ENCODE measurements around the gene ZNF747. TPM values are rescaled to one million over a fixed set of nuclear protein-coding genes. Genes with fewer than 3 reads are reported as not detected.

ZNF747 gene
- total RNA-seq, 2 donors from 2014 or later = 9.8 to 11.7 TPM

DNA sequence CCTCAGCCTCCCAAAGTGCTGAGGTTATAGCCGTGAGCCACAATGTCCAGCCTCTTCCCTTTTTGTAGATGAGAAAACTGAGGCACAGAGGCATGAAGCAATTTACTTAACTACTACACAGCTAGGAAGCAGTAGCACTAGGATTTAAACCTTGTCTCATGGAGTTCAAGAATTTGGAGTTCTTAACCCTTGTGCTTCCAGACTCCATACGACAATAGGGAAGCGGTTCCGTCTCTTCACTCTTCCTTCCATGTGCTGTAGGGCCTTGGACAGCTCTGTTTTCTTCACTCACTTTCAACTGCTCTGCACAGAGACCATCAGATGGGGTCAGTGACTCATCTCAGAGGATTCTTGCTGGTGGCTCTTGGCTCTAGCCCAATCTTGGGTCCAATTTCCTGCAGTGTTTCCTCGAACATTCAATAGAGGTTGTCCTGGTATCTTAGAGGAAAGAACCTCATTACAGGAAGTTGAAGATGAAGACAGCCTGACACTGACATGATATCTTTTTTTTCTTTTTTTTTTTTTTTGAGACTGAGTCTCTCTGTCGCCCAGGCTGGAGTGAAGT is 42.8 kb downstream of the ZNF747 start:
- peak; percentile 55 for ATAC-seq
- DNase-seq = peak in 1 of 2 donors; percentile 35
- intact Hi-C loops (cut with DNase I, micrococcal nuclease) = no loop called here

DNA sequence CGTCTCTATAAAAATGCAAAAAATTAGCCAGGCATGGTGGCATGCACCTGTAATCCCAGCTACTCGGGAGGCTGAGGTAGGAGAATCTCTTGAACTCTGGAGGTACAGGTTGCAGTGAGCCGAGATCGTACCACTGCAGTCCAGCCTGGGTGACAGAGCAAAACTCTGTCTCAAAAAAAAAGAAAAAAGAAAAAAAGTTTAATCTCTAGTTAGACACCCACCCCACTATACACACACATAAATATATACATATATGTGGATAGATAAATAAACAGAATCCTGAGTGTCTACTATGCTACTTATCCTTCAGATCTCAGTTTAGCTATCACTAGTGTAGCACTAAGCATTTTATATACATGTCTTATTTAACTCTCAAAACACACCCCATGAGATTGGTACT is 43.4 kb downstream of the ZNF747 start:
- intact Hi-C loops (cut with DNase I, micrococcal nuclease) = no loop called here
- DNase-seq = no peak
- ATAC-seq = no peak

DNA sequence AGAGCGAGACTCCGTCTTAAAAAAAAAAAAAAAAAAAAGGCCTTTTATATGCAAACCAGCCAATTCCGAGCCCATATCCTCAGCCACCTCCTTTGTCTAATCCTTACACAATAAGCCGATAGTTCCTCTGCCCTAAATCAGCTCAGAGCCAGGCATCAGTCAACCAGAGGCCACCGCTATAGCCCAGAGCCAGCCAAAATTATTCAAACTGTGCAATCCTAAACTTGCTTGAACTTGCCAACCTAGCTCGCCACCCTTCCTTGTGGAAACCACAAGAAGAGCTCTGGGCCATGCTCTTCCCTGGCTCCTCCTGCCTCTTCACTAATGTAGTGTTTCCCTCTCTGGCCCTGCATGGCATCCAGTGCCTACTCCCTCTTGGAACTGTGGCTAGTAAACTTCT is 44.4 kb downstream of the ZNF747 start:
- intact Hi-C loops (cut with DNase I, micrococcal nuclease) = no loop called here
- no peak for ATAC-seq
- DNase-seq = no peak

DNA sequence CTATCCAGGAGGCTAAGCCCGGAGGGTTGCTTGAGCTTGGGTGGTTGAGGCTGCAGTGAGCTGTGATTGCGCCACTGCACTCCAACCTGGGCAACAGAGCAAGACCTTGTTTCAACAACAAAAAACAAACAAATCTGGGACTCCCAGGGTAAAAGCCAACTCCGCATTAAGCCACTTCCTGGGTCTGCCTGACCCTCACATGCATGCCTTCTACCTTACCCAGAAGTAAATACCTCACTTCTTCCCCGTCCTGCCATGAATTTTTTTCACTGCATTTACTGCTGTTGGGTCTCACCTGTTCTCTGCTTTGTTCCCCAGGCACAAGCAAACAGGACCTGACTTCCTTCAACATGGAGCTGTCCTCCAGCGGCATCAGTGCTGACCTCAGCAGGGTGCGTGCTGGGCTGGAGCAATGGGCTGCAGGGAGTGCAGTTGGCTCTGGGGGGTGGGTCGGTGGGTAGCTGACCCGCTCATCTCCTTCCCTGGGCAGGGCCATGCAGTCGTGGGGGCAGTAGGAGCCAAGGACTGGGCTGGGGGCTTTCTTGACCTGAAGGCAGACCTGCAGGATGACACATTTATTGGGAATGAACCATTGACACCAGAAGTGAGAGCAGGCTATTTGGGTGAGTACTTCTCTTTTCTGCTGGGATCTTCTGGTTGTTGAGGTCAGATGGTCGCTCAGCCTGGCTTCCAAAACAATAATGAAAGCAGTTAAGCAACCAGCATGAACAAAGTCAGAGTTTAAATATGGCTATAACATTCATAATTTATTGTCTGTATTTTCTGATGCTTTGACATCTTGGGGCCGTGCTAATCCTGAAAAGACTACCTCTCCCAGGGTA is 45.7 kb downstream of the ZNF747 start:
- intact Hi-C loops (cut with DNase I, micrococcal nuclease) = no loop called here
- DNase-seq = no peak
- ATAC-seq = no peak

DNA sequence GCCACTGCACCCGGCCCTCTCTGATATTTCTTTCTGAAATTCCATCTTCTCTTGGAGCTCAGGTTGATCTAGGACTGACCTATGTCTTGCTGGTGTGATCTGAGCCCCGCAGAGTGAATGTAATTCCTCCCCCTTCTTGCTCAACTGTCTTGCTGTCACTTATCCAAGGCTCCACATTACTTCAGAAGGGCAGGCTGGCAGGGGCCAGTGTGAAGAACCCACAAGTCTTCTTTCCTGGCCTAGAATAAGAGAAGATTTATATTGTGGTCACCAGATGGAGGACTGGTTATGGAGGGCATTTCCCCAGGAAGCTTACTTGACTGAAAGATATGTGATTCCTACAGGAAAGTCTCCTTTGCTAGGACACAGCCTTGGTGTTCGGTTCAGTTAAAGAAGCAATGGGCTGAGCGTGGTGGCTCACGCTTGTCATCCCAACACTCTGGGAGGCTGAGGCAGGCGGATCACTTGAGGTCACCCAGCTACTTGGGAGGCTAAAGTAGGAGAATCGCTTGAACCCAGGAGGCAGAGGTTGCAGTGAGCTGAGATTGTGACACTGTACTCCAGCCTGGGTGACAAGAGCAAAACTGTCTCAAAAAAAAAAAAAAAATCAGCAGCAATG is 48.7 kb downstream of the ZNF747 start:
- intact Hi-C loops (cut with DNase I, micrococcal nuclease) = no loop called here
- DNase-seq = no peak

DNA sequence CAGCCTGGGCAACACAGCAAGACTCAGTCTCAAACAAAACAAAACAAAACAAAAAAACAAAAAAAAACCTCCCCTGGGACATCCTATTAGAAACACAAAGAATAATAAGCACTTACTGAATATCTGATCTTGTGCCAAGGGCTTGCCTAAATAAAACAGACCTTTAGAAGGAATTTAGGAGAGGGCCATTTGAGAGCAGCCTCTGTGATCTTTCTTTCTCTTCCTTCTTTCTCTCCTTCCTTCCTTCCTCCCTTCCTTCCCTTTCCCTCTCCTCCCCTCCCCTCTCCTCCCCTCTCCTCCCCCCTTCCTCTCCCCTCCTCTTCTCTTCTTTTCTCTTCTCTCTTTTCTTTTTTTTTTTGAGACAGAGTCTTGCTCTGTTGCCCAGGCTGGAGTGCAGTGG is 49.8 kb downstream of the ZNF747 start:
- intact Hi-C loops (cut with DNase I, micrococcal nuclease) = no loop called here

More for the DNA sequence above, 48.7 kb downstream of the ZNF747 start:
- no peak for ATAC-seq

DNA sequence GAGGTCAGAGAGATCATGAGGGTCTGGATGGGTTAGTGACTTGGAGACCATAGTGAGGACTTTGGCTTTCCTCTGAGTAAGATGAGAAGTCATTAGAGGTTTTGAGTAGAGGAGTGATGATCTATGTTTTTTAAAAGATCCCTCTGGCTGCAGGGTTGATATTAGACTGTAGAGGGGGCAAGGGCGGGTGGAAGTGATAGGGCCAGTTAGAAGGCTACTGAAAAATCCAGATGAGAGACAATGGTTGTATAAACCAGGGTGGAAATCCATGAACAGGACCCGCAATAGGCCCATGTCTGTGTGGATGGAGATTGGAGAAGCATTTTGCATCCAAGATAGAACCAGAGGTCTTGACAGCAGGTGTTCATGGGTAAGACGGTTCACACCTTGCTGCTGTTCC is 52.3 kb downstream of the ZNF747 start:
- DNase-seq = no peak
- intact Hi-C loops (cut with DNase I, micrococcal nuclease) = no loop called here
- ATAC-seq = peak; percentile 55

More for the DNA sequence above, 49.8 kb downstream of the ZNF747 start:
- ATAC-seq = no peak
- no peak for DNase-seq

DNA sequence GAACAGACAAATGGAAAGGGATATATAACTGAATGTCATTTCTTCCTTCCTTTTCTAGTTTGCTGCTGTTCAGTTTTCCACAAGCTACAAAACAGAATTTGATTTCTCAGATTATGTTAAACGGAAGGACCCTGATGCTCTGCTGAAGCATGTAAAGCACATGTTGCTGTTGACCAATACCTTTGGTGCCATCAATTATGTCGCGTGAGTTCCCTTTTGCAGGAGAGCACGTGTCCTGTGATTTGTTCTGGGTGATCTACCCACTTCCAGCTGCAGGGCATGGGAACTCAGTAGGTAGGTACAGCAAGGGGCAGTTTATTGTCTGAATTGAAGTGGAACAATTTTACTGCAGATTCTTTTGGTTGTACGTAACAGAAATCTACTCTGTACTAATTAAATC is 53.3 kb downstream of the ZNF747 start:
- intact Hi-C loops (cut with DNase I, micrococcal nuclease) = no loop called here
- DNase-seq = no peak
- no peak for ATAC-seq

Small RNA genes lying within 50 kb of the gene (microRNA-seq; reads per million reads assigned to microRNA genes)
- gene MIR4518 = 0 reads per million in 2 donors

Other genes with a start within 250 kb of the ZNF747 start
- gene CD2BP2, start 179.6 kb downstream of the ZNF747 start, total RNA-seq = 10 to 100 TPM; 57.3 to 65.2 TPM
- 10 to 100 TPM; 46.2 to 46.4 TPM for gene TBC1D10B, start 164.4 kb downstream of the ZNF747 start, total RNA-seq
- gene MYL11, start 160.1 kb downstream of the ZNF747 start, total RNA-seq = not detected
- gene SEPTIN1, start 152.3 kb downstream of the ZNF747 start, total RNA-seq = 1 to 10 TPM; 3.6 to 5.7 TPM
- gene ZNF48, start 139.4 kb downstream of the ZNF747 start, total RNA-seq = 1 to 10 TPM; 5.6 to 8.4 TPM
- 1 to 10 TPM; 3.2 to 4.4 TPM for gene ZNF771, start 127.3 kb downstream of the ZNF747 start, total RNA-seq
- 100 to 1,000 TPM in 1 of 2 donors, 10 to 100 TPM in 1; 76.7 to 102 TPM for gene DCTPP1, start 104.8 kb downstream of the ZNF747 start, total RNA-seq
- gene SEPHS2, start 89.0 kb downstream of the ZNF747 start, total RNA-seq = 100 to 1,000 TPM; 157 to 183 TPM
- gene ITGAL, start 62.1 kb downstream of the ZNF747 start, total RNA-seq = 1 to 10 TPM; 6.7 to 7.3 TPM
- gene ZNF768, start 8.3 kb downstream of the ZNF747 start, total RNA-seq = 10 to 100 TPM; 58.7 to 62.4 TPM
- gene ZNF764, start 23.5 kb upstream of the ZNF747 start, total RNA-seq = 10 to 100 TPM; 10.6 to 20.7 TPM
- gene ZNF688, start 36.9 kb upstream of the ZNF747 start, total RNA-seq = 10 to 100 TPM; 16.6 to 24.4 TPM
- gene ZNF785, start 50.8 kb upstream of the ZNF747 start, total RNA-seq = 10 to 100 TPM; 14.9 to 17.8 TPM
- gene ZNF689, start 75.5 kb upstream of the ZNF747 start, total RNA-seq = 1 to 10 TPM; 6.8 to 6.9 TPM
- 10 to 100 TPM; 47.6 to 51.0 TPM for gene PRR14, start 116.1 kb upstream of the ZNF747 start, total RNA-seq
- 10 to 100 TPM; 71.8 to 78.8 TPM for gene FBRS, start 123.6 kb upstream of the ZNF747 start, total RNA-seq
- 10 to 100 TPM; 60.6 to 68.3 TPM for gene SRCAP, start 164.3 kb upstream of the ZNF747 start, total RNA-seq
- 10 to 100 TPM; 38.0 to 42.8 TPM for gene PHKG2, start 213.6 kb upstream of the ZNF747 start, total RNA-seq
- 1 to 10 TPM; 5.9 to 7.8 TPM for gene CFAP119, start 227.2 kb upstream of the ZNF747 start, total RNA-seq
- gene RNF40, start 227.5 kb upstream of the ZNF747 start, total RNA-seq = 10 to 100 TPM; 82.9 to 99.8 TPM